Activated T-cell treated with anti-CD3 and anti-CD28 coated beads, Interleukin-2, amount 50 U/mL, for 24 hours (primary cell): ENCODE results near the gene VSTM2A.
"Not testable (repeated sequence)": the region's sequence is repeated elsewhere in the genome, so short reads cannot be mapped to it uniquely, and the experiment has no call there.

Experiments used
- DNase-seq: peaks from one replicate; pipeline ENCODE4 v3.0.0-alpha.2; 2020
- H3K27ac Mint-ChIP-seq: 2 replicates; pipeline ENCODE4 v1.8.0; 2020; ENCODE audit warnings: mild to moderate bottlenecking, mixed read lengths
- H3K27me3 Mint-ChIP-seq: 2 replicates; pipeline ENCODE4 v1.8.0; 2020; ENCODE audit warnings: mixed read lengths
- H3K36me3 Mint-ChIP-seq: 2 replicates; pipeline ENCODE4 v1.8.0; 2020; ENCODE audit warnings: low read depth, mixed read lengths
- H3K4me1 Mint-ChIP-seq: 2 replicates; pipeline ENCODE4 v1.8.0; 2020; ENCODE audit warnings: low read depth, mixed read lengths
- H3K4me3 Mint-ChIP-seq: 2 replicates; pipeline ENCODE4 v1.8.0; 2020; ENCODE audit warnings: mild to moderate bottlenecking, moderate library complexity, mixed read lengths
- H3K9me3 Mint-ChIP-seq: 2 replicates; pipeline ENCODE4 v1.8.0; 2020; ENCODE audit warnings: mixed read lengths

Gene VSTM2A, protein sequence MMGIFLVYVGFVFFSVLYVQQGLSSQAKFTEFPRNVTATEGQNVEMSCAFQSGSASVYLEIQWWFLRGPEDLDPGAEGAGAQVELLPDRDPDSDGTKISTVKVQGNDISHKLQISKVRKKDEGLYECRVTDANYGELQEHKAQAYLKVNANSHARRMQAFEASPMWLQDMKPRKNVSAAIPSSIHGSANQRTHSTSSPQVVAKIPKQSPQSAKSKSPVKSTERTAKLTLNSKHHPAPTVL

DNA sequence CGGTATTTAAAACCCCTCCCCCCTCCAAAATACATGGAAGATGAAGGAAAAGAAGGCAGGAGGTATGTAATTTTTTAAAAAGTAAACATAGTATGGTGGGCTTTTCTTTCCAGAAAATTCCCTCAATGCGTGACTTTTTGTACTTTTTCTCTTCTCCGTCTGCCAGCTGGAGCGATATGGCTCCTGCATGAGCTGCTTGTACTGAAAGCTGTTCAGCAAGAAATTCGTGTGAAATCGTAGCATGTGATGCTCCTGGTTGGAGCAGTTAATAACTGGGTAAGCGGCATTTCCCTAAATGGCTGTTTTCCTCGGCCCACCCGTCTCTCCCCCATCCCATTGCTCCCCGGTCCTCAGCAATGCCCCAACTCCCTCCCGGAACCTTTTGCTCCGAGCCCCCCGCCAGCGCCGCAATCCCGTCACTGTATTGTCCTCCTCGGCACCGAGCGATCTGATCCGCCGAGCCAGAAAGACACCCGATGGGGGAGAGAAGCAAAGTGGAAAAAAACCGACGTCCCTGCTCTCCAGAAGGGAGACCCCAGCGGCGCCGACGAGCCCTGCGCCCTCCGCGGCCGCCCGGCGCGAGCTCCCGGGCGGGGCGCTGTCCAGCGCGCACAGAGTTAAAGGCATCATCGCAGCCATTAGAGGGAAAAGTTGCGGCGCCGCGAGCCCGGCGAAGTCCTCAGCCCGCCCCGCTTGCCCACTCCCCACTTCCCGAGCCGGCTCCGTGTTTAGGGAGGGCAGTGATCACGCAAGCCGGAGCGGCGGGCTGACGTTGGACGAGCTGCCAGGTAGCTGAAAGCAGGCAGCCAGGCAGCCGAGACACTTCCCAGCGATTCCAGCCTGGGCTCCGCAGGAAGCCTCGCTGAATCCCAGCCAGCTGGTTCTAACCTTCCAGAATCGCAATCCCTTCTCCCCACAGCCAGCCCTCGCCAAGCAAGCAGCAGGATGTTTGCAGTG lies at the start of gene VSTM2A:
TSS of gene VSTM2A (plus strand) at position 707 of the 957 bp plus-strand sequence. CDS start 356 bp downstream, outside the sequence.
- no peak within 1 kb of the TSS for H3K27ac Mint-ChIP-seq
- no peak within 1 kb of the TSS for H3K4me3 Mint-ChIP-seq
- peaks cover 10% of the 10 kb centered on the region for H3K9me3 Mint-ChIP-seq
- H3K4me1 Mint-ChIP-seq, result no peaks in the 10 kb centered on the region
- peaks cover 2% of the 10 kb centered on the region for H3K36me3 Mint-ChIP-seq
- DNase-seq, result no peak
- H3K27me3 Mint-ChIP-seq, result peaks cover 32% of the 10 kb centered on the region

GRCh38 chr7:54504531-54504930 lies 37.6 kb upstream of the VSTM2A start:
- peaks cover 14% of the 10 kb centered on the region for H3K9me3 Mint-ChIP-seq
- not testable (repeated sequence) for DNase-seq, H3K4me1 Mint-ChIP-seq, H3K36me3 Mint-ChIP-seq, H3K27me3 Mint-ChIP-seq, H3K27ac Mint-ChIP-seq, H3K4me3 Mint-ChIP-seq

DNA sequence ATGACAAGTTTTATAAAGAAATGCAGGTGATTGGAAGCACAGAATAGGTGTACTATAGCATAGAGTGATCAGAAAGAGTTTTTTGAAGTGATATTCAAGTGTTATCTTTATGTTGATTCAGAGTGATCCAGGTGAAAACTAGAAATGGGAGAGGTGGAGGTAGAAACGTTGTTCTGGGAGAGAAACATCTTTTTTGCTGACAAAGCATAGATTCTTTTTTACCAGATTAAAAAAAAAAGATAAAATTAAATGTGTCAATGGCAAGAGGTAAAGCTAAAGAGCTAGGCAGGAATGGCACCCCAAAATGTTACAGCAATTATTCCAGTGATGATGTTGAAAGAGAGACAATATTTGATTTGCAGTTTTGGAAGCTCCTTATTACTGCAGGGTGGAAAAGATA lies 12.6 kb upstream of the VSTM2A start:
- Mint-ChIP-seq H3K27me3 (no peaks in the 10 kb centered on the region), H3K9me3 (peaks cover 24% of the 10 kb centered on the region), H3K27ac (no peak overlapping the region), H3K4me1 (no peaks in the 10 kb centered on the region), H3K36me3 (no peaks in the 10 kb centered on the region), H3K4me3 (no peak overlapping the region)
- DNase-seq, result no peak

DNA sequence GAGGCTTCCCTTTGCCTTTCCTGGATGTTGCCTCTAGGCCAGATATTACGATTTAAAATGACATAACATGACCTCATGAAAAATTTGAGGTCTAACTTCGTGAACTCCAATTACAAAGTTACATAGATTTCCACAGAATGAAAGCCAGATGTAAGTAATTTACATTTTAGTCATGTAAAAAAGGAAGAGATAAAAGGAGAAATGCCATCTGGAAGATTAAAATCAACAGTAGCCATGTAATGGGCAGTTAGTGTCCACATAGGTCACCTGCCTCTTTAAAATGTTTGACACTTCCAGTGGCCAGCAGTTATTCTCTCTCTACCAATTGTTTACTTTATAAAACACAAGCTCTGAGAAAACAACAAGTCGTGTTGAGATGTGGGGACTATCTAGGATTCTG lies 4.1 kb upstream of the VSTM2A start:
- Mint-ChIP-seq H3K27ac (no peak overlapping the region), H3K9me3 (peaks cover 12% of the 10 kb centered on the region), H3K27me3 (peaks cover 18% of the 10 kb centered on the region), H3K36me3 (no peaks in the 10 kb centered on the region), H3K4me3 (no peak overlapping the region), H3K4me1 (no peaks in the 10 kb centered on the region)
- DNase-seq, result no peak

- H3K4me1 Mint-ChIP-seq, result no peaks in the 10 kb centered on the region
Observed at GRCh38 chr7:54543051-54543488, 895 bp downstream of the VSTM2A start.

DNA sequence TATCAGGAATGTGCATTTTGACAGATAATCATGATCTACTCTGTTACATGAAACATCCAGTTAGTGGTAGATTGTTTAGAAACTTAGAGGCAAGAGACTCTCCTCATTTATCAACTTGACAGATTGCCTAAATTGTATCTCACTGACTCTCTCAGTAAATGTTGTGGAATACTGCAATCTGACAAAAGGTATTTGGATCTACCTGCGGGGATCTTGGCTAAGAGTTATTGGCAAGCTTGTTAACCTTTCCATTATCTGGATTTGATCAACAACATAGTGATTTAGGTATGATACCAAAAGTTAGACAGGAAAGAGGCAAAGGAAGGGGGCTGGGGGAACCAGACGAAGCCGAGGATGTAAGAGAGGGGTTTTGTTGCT lies 2.0 kb downstream of the VSTM2A start:
- no peak overlapping the region for H3K4me3 Mint-ChIP-seq
- no peaks in the 10 kb centered on the region for H3K4me1 Mint-ChIP-seq
- peaks cover 36% of the 10 kb centered on the region for H3K27me3 Mint-ChIP-seq
- no peak for DNase-seq
- peaks cover 5% of the 10 kb centered on the region for H3K9me3 Mint-ChIP-seq
- H3K36me3 Mint-ChIP-seq, result peaks cover 2% of the 10 kb centered on the region
- no peak overlapping the region for H3K27ac Mint-ChIP-seq

More at GRCh38 chr7:54543051-54543488, 895 bp downstream of the VSTM2A start:
- Mint-ChIP-seq H3K9me3 (peaks cover 5% of the 10 kb centered on the region), H3K27ac (no peak overlapping the region), H3K36me3 (peaks cover 2% of the 10 kb centered on the region), H3K4me3 (no peak overlapping the region), H3K27me3 (peaks cover 33% of the 10 kb centered on the region)
- DNase-seq, result no peak

- peaks cover 36% of the 10 kb centered on the region for H3K27me3 Mint-ChIP-seq
- H3K4me1 Mint-ChIP-seq, result no peaks in the 10 kb centered on the region
- no peak for DNase-seq
- H3K4me3 Mint-ChIP-seq, result no peak overlapping the region
- H3K36me3 Mint-ChIP-seq, result peaks cover 2% of the 10 kb centered on the region
- peaks cover 5% of the 10 kb centered on the region for H3K9me3 Mint-ChIP-seq
- H3K27ac Mint-ChIP-seq, result no peak overlapping the region
Observed at GRCh38 chr7:54544527-54545240, 2.5 kb downstream of the VSTM2A start.

- Mint-ChIP-seq H3K27me3 (peaks cover 36% of the 10 kb centered on the region), H3K27ac (no peak overlapping the region)
Observed at GRCh38 chr7:54545241-54545563, 3.0 kb downstream of the VSTM2A start.

GRCh38 chr7:54546081-54546985 lies 4.2 kb downstream of the VSTM2A start:
- DNase-seq, result no peak
- Mint-ChIP-seq H3K9me3 (peaks cover 5% of the 10 kb centered on the region), H3K4me1 (no peaks in the 10 kb centered on the region), H3K4me3 (no peak overlapping the region), H3K36me3 (peaks cover 2% of the 10 kb centered on the region), H3K27ac (no peak overlapping the region), H3K27me3 (peaks cover 34% of the 10 kb centered on the region)

More at GRCh38 chr7:54545241-54545563, 3.0 kb downstream of the VSTM2A start:
- Mint-ChIP-seq H3K9me3 (peaks cover 5% of the 10 kb centered on the region), H3K4me3 (no peak overlapping the region), H3K36me3 (peaks cover 2% of the 10 kb centered on the region), H3K4me1 (no peaks in the 10 kb centered on the region)
- DNase-seq, result no peak

DNA sequence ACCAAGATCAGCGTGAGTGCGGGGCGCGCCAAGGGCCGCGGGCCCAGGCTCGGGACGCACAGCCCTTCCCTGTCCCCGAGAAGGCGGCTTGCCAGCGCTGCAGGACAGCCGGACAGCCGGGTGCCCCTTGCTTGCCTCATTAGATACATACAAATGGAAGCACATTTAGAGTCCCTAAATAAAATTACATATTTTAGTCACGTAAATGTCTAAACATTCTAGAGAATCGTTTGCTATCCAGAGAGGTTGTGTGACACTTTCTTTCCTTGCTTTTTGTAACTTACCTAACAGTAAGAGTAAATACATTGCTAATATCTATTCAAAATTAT lies 4.8 kb downstream of the VSTM2A start:
- Mint-ChIP-seq H3K36me3 (peaks cover 2% of the 10 kb centered on the region), H3K27ac (no peak overlapping the region), H3K4me3 (no peak overlapping the region), H3K4me1 (no peaks in the 10 kb centered on the region), H3K27me3 (peaks cover 28% of the 10 kb centered on the region), H3K9me3 (peaks cover 5% of the 10 kb centered on the region)
- no peak for DNase-seq

DNA sequence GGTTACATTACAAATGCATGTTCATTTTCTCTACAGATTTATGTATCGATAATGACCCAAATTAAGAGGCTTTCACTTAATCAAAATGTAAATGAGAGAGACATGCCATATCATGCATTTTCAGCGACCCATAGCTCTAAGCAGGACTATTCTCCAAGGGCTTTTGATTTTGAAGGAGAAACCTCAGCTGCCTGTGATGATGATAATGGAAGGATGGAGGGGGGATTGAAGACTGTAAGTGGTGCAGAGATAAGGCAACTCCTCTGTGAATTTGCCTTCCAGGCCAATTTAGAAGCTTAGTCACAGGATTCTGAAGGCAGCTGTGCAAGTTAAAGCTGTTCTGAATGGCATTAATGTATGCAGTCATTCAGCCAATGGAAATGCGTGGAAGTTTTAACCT lies 8.3 kb downstream of the VSTM2A start:
- Mint-ChIP-seq H3K9me3 (peaks cover 8% of the 10 kb centered on the region), H3K27me3 (peaks cover 4% of the 10 kb centered on the region), H3K4me1 (no peaks in the 10 kb centered on the region), H3K36me3 (no peaks in the 10 kb centered on the region), H3K4me3 (no peak overlapping the region), H3K27ac (no peak overlapping the region)
- no peak for DNase-seq

DNA sequence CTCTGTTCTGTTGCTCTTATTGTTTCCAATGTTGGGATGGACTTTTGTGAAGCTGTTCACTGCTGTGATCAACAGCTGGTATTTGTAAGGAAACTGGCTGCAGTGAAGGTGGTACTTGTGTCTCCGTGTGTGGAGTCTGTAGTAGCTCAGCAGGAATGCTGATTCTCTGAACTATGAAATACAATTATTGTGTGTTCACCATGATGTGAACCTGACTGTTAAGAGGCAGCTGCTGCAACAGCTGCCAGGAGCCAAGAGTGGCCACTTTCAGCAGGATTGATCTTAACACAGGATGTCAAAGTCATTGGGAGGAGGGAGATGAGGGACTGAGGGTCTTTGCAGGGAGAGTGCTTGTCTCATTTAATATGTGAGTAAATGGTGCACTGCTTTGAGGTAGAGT lies 13.9 kb downstream of the VSTM2A start:
- Mint-ChIP-seq H3K36me3 (no peaks in the 10 kb centered on the region), H3K9me3 (peaks cover 11% of the 10 kb centered on the region), H3K4me3 (no peak overlapping the region), H3K27me3 (no peaks in the 10 kb centered on the region), H3K27ac (no peak overlapping the region), H3K4me1 (no peaks in the 10 kb centered on the region)
- no peak for DNase-seq

DNA sequence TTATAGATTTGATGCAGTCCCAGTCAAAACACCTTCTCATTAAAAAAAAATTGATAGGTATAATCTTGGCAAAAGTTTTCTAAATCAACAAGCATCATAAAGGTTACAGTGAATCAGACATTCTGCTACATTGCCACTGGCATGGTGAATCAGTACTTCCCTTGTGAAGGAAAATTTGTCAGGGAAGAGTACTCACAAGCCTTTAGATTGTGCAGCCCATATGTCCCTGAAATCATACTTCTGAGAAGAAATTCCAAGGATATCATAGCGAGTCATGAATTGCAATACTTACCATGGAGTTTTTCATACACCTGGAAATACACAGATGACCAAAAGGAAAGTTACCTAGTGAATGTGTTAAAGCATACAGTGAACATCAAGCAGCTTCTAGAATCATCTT lies 17.2 kb downstream of the VSTM2A start:
- Mint-ChIP-seq H3K36me3 (no peaks in the 10 kb centered on the region), H3K27me3 (no peaks in the 10 kb centered on the region), H3K4me3 (no peak overlapping the region), H3K9me3 (peaks cover 11% of the 10 kb centered on the region), H3K4me1 (no peaks in the 10 kb centered on the region), H3K27ac (no peak overlapping the region)
- no peak for DNase-seq

GRCh38 chr7:54560198-54560597 lies 18.0 kb downstream of the VSTM2A start:
- no peak overlapping the region for H3K4me3 Mint-ChIP-seq
- no peaks in the 10 kb centered on the region for H3K4me1 Mint-ChIP-seq
- peaks cover 7% of the 10 kb centered on the region for H3K9me3 Mint-ChIP-seq
- no peaks in the 10 kb centered on the region for H3K27me3 Mint-ChIP-seq
- no peak overlapping the region for H3K27ac Mint-ChIP-seq
- DNase-seq, result no peak
- H3K36me3 Mint-ChIP-seq, result no peaks in the 10 kb centered on the region
